ENCODE results near the gene NIBAN1. TPM values are rescaled to one million over a fixed set of nuclear protein-coding genes. Genes with fewer than 3 reads are reported as not detected.

NIBAN1 gene
- total RNA-seq, 1 experiment from 2014 or later, result 20.8 TPM

DNA sequence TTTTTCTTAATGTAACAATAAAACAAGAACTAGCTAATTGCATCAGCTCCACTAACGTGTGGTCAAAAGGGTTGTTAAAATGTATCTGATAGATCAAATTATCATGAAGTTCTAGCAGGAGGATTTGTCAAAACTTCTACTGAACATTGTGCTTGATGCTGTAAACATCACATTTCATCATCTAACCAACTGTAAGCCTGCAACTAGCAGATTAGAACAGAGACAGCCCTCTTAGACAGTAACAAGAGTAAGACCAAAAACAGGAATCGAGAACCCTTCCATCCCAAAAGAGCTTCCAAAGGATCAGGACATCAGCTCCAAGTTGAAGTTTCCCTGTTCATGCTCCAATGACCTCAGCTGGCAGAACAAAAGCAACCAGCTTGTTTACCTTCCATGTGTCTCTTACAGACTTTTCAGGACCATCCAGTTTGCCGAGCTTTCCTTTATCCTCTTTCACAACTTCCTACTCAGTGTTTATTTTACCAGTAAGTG is 44.6 kb downstream of the NIBAN1 start:
- Mint-ChIP-seq H3K27me3 (ENCODE audit: insufficient read depth, unreplicated experiment) (no peaks in the 10 kb centered on the region), H3K4me3 (ENCODE audit: unreplicated experiment) (peak overlapping the region; percentile 52), H3K36me3 (ENCODE audit: insufficient read depth, unreplicated experiment) (peaks cover 5% of the 10 kb centered on the region), H3K4me1 (ENCODE audit: low read depth, unreplicated experiment) (peaks cover 13% of the 10 kb centered on the region), H3K9me3 (ENCODE audit: unreplicated experiment) (peaks cover 26% of the 10 kb centered on the region), H3K27ac (ENCODE audit: unreplicated experiment) (peak overlapping the region; percentile 22)
- peak in 1 of 2 experiments; percentile 69 for DNase-seq
- H3K4me3 ChIP-seq (ENCODE audit: low read depth, low read length), result no peak overlapping the region
- H3K4me1 ChIP-seq, result peaks cover 10% of the 10 kb centered on the region; the same call in 1 of the 2 replicates
- TF ChIP-seq, protein P1, sequence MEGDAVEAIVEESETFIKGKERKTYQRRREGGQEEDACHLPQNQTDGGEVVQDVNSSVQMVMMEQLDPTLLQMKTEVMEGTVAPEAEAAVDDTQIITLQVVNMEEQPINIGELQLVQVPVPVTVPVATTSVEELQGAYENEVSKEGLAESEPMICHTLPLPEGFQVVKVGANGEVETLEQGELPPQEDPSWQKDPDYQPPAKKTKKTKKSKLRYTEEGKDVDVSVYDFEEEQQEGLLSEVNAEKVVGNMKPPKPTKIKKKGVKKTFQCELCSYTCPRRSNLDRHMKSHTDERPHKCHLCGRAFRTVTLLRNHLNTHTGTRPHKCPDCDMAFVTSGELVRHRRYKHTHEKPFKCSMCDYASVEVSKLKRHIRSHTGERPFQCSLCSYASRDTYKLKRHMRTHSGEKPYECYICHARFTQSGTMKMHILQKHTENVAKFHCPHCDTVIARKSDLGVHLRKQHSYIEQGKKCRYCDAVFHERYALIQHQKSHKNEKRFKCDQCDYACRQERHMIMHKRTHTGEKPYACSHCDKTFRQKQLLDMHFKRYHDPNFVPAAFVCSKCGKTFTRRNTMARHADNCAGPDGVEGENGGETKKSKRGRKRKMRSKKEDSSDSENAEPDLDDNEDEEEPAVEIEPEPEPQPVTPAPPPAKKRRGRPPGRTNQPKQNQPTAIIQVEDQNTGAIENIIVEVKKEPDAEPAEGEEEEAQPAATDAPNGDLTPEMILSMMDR (IDR thresholded peaks at IDR 0.05; ENCODE audit: insufficient read depth in 1 of 2, low read depth in 1 of 2, low read length in 1 of 2, severe bottlenecking in 1 of 2, unreplicated experiment in 1 of 2), result no peak
- no peaks in the 10 kb centered on the region for H3K27me3 ChIP-seq (replicated peaks; ENCODE audit: control insufficient read depth, insufficient read depth, low read length)
- no peaks in the 10 kb centered on the region for H3K36me3 ChIP-seq (ENCODE audit: control insufficient read depth, insufficient read depth, low read length)
- H3K9me3 ChIP-seq, result no peaks in the 10 kb centered on the region; the same call in 1 of the 2 replicates
- no TSS peak for BruUV-seq (replicated peaks)
- POLR2A ChIA-PET, result no interaction called here
- intact Hi-C loops (cut with micrococcal nuclease; ENCODE audit: unreplicated experiment), result loop anchor here (1.0 to 2.0 kb wide), 2 partner anchors 24 to 45 kb away; partner anchors contain the start of gene NIBAN1
- CTCF ChIA-PET, result no interaction called here

DNA sequence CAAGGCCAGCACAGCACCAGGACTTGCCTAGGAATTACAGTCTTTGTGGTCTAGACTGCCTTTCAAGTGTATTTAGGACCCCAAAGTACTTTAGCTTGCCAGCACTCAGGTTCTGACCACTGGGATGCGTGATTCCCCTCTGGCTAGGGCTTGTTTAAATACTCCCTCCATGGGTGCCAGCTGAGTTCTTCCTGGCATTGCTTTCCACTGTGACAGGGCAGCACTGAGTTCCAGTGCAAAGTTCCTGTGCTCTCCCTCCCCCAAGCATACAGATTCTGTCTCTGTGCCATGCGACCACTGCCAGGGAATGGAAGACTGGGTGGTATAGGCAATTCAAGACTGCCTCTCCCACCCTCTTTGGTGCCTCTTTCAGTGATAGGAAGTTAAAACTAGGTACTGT is 45.9 kb downstream of the NIBAN1 start:
- Mint-ChIP-seq H3K4me1 (ENCODE audit: low read depth, unreplicated experiment) (peaks cover 13% of the 10 kb centered on the region), H3K27me3 (ENCODE audit: insufficient read depth, unreplicated experiment) (peaks cover 3% of the 10 kb centered on the region), H3K4me3 (ENCODE audit: unreplicated experiment) (no peak overlapping the region), H3K9me3 (ENCODE audit: unreplicated experiment) (peaks cover 30% of the 10 kb centered on the region), H3K36me3 (ENCODE audit: insufficient read depth, unreplicated experiment) (peaks cover 5% of the 10 kb centered on the region), H3K27ac (ENCODE audit: unreplicated experiment) (no peak overlapping the region)
- no TSS peak for BruUV-seq (replicated peaks)
- Histone ChIP-seq H3K4me1 (peaks cover 10% of the 10 kb centered on the region; the same call in 1 of the 2 replicates), H3K27me3 (replicated peaks; ENCODE audit: control insufficient read depth, insufficient read depth, low read length) (no peaks in the 10 kb centered on the region), H3K36me3 (ENCODE audit: control insufficient read depth, insufficient read depth, low read length) (no peaks in the 10 kb centered on the region), H3K9me3 (no peaks in the 10 kb centered on the region; the same call in 1 of the 2 replicates), H3K4me3 (ENCODE audit: low read depth, low read length) (no peak overlapping the region)
- intact Hi-C loops (cut with micrococcal nuclease; ENCODE audit: unreplicated experiment), result no loop called here
- CTCF ChIA-PET, result no interaction called here
- TF ChIP-seq, protein P1 (IDR thresholded peaks at IDR 0.05; ENCODE audit: insufficient read depth in 1 of 2, low read depth in 1 of 2, low read length in 1 of 2, severe bottlenecking in 1 of 2, unreplicated experiment in 1 of 2), result no peak
- no peak for DNase-seq
- POLR2A ChIA-PET, result no interaction called here

Other genes starting within 250 kb of the NIBAN1 start
- 13.7 and 14.1 TPM in 2 replicates for gene EDEM3, start 219.7 kb downstream of the NIBAN1 start, total RNA-seq (2022)
- gene RNF2, start 71.0 kb upstream of the NIBAN1 start, total RNA-seq (2022), result 27.1 and 31.7 TPM in 2 replicates
- gene TRMT1L, start 182.4 kb upstream of the NIBAN1 start, total RNA-seq (2022), result 14.2 and 23.8 TPM in 2 replicates
- 2.7 and 2.9 TPM in 2 replicates for gene SWT1, start 182.7 kb upstream of the NIBAN1 start, total RNA-seq (2022)

Measured in Caco-2 (cell line).